ENCODE results near the gene RNF225.

- TF ChIP-seq EZH2 (optimal IDR thresholded peaks at IDR 0.05; ENCODE audit: low read depth, low read length) (no peak), CTCF (IDR thresholded peaks at IDR 0.05; ENCODE audit: low read length) (no peak)
These were observed 41.6 kb upstream of the RNF225 start for GRCh38 chr19:58353717-58354477.
